Islet of Langerhans (tissue), 1 donor: ENCODE measurements around the gene SACM1L.

Experiments used
- FAIRE-seq: peaks from one replicate; lab custom pipeline; 2011; peaks lifted over from hg19 to GRCh38; lab: Jason Lieb, UNC

The SACM1L gene

GRCh38 chr3:45787551-45787950 is 98.4 kb downstream of the SACM1L start:
- FAIRE-seq, result no peak

GRCh38 chr3:45789235-45789812 is 100.1 kb downstream of the SACM1L start:
- no peak for FAIRE-seq

GRCh38 chr3:45790596-45790995 is 101.4 kb downstream of the SACM1L start:
- no peak for FAIRE-seq

- no peak for FAIRE-seq
These were observed 102.8 kb downstream of the SACM1L start for GRCh38 chr3:45792036-45792435.

GRCh38 chr3:45792516-45793172 is 103.4 kb downstream of the SACM1L start:
- FAIRE-seq, result no peak

GRCh38 chr3:45793482-45794176 is 104.4 kb downstream of the SACM1L start:
- FAIRE-seq, result no peak

GRCh38 chr3:45794177-45794560 is 105.0 kb downstream of the SACM1L start:
- FAIRE-seq, result no peak

GRCh38 chr3:45794660-45795059 is 105.5 kb downstream of the SACM1L start:
- FAIRE-seq, result no peak
